NCI-H2227 (cell line): ENCODE results near the gene FRRS1L.
A peak's percentile ranks its signal among the peaks of the same experiment; 100 is the strongest.

ENCODE experiments used
- DNase-seq: peaks from one replicate; lab custom pipeline; 2025; ENCODE audit not compliant: unreplicated experiment; lab: John Stamatoyannopoulos, UW

The FRRS1L gene, protein sequence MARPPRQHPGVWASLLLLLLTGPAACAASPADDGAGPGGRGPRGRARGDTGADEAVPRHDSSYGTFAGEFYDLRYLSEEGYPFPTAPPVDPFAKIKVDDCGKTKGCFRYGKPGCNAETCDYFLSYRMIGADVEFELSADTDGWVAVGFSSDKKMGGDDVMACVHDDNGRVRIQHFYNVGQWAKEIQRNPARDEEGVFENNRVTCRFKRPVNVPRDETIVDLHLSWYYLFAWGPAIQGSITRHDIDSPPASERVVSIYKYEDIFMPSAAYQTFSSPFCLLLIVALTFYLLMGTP

GRCh38 chr9:109166771-109167601, at the start of gene FRRS1L:
Gene FRRS1L (minus strand): TSS chr9:109167249. CDS start chr9:109167138, 111 bp downstream.
- peak; percentile 69 for DNase-seq

DNA sequence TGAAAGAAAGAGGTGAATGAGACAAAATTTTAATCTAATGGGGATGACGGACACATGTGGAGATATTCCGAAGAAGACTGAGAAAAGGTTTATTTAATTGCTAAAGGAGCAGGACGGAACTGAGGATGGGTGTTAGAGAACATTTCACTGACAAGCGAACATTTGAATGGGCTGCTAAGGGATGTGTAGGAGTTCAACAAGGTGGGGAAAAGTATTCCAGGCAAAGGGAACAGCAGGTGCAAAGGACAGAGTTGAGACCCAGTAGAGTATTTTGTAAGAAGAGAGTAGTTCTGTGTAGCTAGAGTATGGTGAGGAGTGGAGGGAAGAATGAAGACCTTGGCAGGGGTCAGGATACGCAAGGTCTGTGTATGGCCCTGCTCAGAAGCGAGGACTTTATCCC, 47.4 kb upstream of the FRRS1L start:
- no peak for DNase-seq

DNA sequence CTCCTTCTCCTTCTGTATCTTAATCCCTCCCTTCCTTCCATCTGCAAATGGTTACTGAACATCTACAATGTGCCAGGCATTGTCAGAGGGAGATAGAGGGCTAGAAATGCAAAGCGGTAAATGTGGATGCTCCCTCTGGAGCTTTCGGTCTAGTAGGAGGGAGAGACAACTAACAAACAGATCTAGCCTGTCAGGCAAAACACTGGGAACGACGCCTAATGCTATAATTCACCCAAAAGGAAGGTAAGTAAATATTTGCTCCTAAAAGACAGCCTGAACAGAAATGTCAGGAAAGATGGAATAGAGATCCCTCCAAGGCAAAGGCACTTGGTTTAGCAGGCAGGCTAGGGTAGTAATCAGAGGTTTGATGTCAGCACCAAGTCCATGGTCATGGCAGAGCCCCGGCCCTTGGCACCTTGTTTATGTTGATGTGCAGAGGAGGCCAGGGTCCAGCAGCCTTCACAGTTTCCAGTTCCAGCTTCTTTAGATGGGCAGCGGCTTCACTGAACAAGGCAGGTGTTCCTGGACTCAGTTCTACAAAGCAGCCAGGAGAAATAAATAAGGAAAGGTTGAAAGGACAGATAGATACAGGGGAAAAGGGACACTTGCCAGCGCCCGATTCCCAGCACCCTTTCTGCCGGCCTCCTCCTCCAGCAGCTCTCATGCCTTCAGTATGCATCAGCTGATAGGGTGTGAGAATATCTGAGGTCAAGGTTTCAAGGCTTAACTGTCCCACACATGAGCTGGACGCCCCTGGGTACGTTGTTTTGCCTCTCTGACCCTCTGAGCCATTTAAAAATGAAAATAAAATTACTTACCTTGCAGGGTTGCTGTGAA, 46.5 kb upstream of the FRRS1L start:
- DNase-seq = no peak

GRCh38 chr9:109212768-109213167, 45.7 kb upstream of the FRRS1L start:
- DNase-seq = no peak

DNA sequence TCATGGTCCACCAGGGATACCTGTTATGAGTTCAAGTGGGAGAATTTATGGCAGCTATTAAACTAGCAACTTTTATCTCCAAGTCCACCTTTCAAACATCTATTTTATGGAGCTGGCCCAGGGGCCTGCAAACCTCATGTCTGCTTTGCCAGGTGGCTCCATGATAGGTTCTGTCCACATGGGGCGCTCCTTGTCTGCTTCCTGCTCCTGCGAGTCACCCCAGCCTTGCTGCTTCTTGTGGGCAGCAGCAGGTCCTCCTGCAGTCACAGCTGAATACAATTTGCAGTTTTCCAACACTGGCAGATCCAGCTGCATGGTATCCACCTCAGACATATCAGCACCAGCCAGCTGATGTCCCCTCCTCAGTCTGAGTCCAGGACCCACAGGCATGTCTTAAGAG, 39.6 kb upstream of the FRRS1L start:
- DNase-seq = no peak

- no peak for DNase-seq
Measured at GRCh38 chr9:109205526-109205925, 38.5 kb upstream of the FRRS1L start.

DNA sequence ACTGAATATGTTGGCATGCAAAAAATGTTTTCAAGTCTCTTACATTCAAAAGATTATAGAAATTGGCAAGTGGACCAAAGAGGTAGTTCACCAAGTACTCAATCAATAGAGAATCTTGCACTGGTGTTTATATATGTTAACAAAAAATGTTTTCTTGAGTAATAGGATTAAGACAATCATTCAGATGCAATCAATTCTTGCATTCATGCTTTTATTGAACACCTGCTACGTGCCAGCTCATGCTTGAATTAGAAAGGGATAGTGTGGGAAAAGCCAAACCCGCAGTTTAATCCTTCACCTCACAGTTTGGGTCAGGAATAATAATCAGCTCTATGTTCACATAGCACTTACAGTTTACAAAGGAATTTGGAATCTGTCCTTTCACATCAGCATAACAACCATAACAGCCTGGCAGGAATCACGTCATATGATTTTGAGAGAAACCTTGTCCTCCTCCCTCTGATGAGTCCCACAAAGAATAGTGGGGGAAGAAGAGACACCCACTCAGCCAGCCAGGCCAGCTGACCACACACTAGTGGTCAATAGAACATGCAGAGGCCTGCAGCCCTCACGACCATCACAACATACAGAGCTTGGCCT, 36.8 kb upstream of the FRRS1L start:
- DNase-seq = no peak

DNA sequence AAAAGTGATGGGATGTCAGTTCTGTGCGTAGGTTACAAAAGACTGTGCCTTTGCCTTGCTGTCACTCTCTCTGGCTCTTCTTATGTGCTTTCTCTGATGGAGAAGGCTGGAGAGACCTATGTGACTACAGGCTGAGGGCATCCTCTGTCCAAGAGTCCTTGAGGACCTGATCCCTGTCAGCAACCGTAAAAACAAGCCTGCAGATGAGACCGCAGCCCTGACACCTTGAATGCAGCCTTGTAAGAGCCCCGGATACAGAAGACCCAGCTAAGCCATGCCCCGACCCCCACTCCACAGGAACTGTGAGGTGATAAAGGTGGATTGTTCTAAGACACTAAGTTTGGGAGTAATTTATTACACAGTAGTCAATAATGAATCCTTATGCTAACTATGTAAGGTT, 32.6 kb upstream of the FRRS1L start:
- no peak for DNase-seq

DNA sequence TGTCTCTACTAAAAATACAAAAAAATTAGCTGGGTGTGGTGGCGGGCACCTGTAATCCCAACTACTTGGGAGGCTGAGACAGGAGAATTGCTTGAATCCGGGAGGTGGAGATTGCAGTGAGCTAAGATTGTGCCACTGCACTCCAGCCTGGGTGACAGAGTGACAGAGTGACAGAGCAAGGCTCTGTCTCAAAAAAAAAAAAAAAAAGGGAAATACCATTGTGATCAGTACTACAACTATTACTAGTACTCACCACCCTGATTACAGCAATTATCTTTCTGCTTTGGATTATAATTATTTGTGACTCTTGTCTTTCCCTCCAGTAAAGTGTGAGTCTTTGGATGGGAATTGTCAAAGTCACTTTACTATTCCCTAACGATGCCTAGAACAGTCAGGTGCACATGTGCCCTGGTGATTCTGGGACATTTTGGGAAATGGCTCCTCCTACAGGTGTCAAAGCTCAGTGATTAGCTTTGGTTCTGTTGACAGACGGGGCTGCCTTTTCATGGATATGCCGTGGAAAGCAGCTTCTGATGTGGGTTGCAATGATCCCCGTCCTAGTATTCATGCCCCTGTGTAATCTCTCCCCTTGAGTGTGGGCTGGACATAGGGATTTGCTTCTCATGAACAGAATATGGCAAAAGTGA, 31.8 kb upstream of the FRRS1L start:
- DNase-seq = no peak

- DNase-seq = no peak
Measured at GRCh38 chr9:109193974-109194556, 27.0 kb upstream of the FRRS1L start.

DNA sequence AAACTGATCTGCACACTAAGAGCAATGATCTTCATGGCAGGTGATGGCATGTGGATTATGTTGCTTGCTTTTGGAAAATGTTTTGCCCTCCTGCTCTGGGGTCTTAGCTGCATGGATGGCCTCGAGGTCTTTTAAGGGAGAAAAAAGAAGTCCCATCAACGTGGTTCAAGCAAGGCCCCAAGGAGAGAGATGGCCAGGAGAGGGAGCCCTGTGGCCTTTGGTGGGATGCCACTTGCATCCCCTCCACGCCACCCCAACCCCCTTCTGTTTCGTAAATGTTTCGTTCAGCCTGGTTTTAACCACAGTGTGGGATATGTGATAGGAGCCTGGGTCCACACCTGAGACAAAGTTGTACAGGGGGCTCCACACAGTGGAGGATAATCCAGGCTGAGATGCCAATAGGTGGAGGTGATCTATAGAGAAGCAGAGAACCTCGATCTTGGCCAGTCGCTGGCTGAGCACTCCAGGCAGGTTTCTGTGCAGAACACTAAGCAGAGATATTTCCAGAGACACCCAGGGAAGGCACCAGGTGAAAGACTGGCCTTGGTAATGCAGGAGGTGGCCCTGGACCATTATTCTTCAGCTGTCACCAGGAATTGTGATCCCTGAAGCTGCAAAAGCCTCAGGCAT, 25.8 kb upstream of the FRRS1L start:
- no peak for DNase-seq

- no peak for DNase-seq
Measured at GRCh38 chr9:109191746-109192145, 24.7 kb upstream of the FRRS1L start.

GRCh38 chr9:109190151-109190550, 23.1 kb upstream of the FRRS1L start:
- DNase-seq = no peak

DNA sequence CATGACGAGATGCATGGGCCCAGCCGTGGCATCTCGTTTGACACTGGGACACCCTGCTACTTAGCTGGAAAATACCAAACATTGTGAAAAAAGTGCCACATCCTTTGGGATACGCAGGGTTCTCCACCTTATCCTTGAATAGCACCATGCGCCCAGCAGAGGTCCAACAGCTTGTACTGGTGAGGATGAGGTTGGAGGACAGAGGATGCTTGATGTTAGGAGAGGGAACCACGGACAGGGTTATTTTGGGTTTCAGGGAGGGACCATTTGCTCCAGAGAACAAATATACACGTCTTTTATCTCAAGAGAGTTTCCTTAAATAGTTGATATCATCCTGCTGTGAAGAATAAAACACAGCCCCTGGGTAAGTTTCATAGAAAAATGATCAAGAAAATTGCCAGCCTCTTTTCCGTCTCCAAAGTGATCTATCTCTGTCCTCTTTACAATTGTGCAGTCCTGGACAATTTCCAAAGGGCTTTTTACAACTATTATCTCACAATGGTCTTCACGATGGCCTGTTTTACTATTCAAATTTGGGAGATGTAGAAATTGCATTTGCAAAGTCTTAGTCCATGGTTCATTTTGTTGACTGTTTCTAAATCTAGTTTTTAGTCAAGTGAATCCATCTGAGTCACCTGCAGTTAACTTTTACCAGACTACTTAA, 19.9 kb upstream of the FRRS1L start:
- peak; percentile 10 for DNase-seq

DNA sequence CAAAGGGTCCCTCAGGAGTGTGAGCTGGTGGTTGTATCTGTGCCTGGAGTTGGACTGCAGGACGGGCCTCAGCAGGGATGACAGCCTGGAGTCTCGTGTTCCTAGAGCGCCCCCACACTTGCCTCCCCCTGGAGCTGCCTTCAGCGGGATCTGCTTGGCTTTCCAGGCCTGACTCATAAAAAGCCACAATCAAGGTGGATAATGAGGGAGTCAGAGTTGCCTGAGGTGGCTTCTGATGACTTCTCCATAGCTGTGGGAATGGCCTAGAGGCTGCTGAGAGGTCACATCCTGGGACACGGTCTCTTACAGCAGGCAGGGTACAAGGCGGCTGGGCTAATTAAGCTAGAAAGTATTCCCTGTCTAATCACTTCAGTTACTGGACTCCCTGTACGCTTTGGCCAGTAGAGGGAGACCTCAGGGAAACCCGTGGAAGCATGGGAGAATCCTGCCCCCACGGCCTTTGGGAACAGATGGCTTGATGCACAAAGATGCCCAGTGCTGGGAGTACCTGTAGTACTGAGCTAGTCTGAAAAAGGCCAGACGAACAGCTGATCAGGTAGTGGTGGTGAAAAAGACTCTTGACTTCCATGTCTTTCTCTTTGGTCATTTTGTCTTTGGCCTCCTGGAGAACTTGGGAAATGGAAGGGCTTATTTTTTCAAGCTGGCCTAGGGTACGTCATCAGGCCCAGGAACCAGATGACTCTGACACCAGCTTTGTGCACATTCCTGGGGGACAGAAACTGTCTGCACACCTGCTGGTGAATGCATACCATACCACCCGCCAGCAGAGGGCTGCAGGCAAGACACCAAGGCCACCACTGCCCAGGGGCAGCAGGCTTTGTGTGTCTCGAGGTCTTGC, 16.1 kb upstream of the FRRS1L start:
- DNase-seq = no peak

DNA sequence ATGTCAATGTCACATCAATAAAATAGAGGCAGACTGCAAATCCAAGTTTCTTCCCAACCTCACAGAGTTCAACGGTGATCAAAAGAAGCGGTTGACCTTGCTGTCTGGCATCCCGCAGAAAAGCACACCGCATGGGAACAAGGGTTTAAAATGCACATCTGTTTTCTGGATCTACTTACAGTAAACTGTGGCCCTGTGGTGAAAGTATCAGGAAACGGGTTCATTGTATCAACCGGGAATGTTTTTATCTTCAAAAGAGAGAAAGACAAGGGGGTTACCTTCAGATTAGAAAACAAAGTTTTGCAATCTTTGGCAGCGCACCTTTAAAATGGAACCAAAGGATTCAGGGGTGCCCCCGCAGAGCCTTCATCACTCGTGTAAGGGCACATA, 15.5 kb upstream of the FRRS1L start:
- DNase-seq = no peak

DNA sequence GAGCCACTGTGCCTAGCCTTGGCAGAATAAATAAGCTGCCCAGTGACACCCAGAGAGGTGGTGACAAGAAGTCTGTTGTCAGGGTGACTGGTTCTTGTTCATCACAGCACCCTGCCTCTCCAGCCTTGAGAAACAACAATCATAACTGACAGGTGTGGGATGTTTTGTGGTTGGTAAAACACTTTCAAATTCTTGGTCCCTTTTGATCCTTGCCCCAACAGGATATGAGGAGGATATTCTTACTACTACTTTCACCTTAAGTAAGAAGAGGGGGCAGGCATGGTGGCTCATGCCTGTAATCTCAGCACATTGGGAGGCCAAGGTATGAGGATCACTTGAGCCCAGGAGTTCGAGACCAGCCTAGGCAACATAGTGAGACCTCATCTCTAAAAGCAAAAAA, 14.2 kb upstream of the FRRS1L start:
- DNase-seq = no peak

DNA sequence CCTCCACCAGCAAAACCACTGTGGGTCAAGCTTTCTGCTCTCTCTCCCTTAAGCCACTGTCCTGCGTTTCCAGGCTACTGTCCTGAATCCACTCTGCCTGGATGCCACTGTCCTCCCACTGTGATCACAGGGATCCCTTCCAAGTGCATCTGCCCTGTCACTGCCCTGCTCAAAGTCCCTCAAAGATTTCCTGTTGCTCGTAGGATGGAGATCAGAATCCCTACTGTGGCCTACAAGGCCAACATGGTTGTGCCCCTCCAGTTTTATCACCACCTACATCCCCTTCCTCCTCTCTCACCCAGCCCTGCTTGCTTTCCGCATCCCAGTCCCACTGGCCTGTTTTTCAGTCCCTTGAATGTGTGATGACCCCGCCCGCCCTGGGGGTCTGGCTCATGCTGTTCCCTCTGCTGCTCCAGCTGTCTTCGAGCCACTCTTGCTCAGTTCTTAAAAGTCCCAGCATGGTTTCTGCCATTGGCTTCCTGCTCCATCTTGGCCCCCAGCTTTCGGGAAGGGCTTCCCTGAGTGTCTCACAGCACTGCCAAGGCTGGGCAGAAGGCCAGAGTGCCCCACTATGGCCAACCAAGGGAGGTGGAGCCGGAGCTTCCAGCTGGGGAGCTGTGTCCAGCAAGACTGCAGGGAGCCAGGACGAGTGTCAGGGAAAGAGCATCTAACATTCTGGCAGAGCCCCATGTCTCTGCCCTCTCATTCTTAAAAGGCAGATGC, 12.9 kb upstream of the FRRS1L start:
- no peak for DNase-seq
